Neutrophil (primary cell): ENCODE results near the gene SSNA1.

Experiments
- H3K27ac ChIP-seq: fragments of 200-600 bp; sonication (generic); 2 replicates; pipeline ENCODE4 v1.5.1; 2016; ENCODE audit warnings: mild to moderate bottlenecking, moderate library complexity
- H3K27me3 ChIP-seq: fragments of 200-600 bp; sonication (generic); 2 replicates; pipeline ENCODE4 v1.6.0; 2016; ENCODE audit warnings: mild to moderate bottlenecking
- H3K36me3 ChIP-seq: fragments of 200-600 bp; sonication (generic); 2 replicates; pipeline ENCODE4 v1.5.1; 2017
- H3K4me1 ChIP-seq, 2 experiments: fragments of 200-600 bp in 1 of 2; sonication (generic) in 1 of 2; 1 replicate in 1 of 2; 2 replicates in 1 of 2; pipeline versions ENCODE4 v1.5.1 to v1.6.1; 2013 to 2016; ENCODE audit warnings: low read depth in 1 of 2, low read length in 1 of 2, mild to moderate bottlenecking in 1 of 2, moderate library complexity in 1 of 2; ENCODE audit not compliant: control insufficient read depth in 1 of 2, insufficient read depth in 1 of 2
- H3K4me3 ChIP-seq, 2 experiments: fragments of 200-600 bp in 1 of 2; sonication (generic) in 1 of 2; 1 replicate in 1 of 2; 2 replicates in 1 of 2; pipeline ENCODE4 v1.5.1; 2013 to 2016; ENCODE audit warnings: low read depth in 1 of 2, low read length in 1 of 2, mild to moderate bottlenecking in 1 of 2, moderate library complexity in 1 of 2
- H3K9me3 ChIP-seq: fragments of 200-600 bp; sonication (generic); 2 replicates; pipeline ENCODE4 v1.5.1; 2016
- TF ChIP-seq, protein P1 (sequence below): fragments of 200-600 bp; sonication (generic); IDR thresholded peaks from 2 replicates; pipeline ENCODE4 v1.5.1; 2016; ENCODE audit warnings: antibody characterized with exemption

Gene SSNA1

DNA sequence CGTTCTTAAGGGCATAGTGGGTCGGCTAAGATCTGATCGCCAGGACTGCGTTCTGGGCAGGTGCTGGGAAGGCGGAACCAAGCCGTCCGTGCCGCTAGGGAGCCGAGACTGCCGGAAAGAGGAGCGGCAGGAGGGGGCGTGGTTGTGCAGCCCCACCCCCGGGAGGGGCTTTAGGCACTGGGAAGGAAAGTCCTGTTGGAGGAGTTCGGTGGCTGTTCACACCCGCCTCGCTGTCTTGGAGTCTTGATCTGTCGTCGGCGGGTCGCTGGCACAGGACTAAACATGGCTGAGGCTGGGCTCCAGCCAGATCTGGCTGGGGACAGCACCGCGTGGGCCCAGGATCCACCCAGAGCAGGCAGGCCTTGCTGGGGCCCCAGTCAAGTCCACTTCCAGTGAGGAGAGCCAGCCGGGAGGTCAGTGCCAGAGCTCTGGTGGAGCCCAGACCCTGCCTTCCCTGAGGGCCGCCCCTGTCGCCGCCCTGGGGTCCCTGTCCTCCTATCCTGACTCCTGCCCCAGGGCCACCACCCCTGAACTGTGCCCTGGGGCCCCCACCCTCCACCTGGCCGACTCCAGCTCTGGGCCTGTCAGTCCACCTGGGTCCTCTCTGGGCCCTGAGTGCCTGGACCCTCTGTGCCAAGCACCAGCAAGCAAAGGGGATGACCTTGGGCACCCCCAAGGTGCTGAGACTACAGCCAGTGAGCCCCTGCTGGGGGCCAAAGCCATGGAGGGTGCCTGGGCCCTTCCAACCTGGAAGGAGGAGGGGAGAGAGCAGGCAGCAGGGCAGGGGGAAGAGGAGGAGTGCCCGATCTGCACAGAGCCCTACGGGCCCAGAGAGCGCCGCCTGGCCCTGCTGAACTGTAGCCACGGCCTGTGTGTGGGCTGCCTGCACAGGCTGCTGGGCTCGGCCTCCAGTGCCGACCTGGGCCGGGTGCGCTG is 29.1 kb downstream of the SSNA1 start:
- Histone ChIP-seq H3K27ac (no peak overlapping the region), H3K4me3 (no peak overlapping the region), H3K4me1 (peaks cover 4 to 10% of the 10 kb centered on the region in 2 experiments), H3K9me3 (no peaks in the 10 kb centered on the region), H3K36me3 (peaks cover 60% of the 10 kb centered on the region), H3K27me3 (peaks cover 27% of the 10 kb centered on the region)
- TF ChIP-seq, protein P1, sequence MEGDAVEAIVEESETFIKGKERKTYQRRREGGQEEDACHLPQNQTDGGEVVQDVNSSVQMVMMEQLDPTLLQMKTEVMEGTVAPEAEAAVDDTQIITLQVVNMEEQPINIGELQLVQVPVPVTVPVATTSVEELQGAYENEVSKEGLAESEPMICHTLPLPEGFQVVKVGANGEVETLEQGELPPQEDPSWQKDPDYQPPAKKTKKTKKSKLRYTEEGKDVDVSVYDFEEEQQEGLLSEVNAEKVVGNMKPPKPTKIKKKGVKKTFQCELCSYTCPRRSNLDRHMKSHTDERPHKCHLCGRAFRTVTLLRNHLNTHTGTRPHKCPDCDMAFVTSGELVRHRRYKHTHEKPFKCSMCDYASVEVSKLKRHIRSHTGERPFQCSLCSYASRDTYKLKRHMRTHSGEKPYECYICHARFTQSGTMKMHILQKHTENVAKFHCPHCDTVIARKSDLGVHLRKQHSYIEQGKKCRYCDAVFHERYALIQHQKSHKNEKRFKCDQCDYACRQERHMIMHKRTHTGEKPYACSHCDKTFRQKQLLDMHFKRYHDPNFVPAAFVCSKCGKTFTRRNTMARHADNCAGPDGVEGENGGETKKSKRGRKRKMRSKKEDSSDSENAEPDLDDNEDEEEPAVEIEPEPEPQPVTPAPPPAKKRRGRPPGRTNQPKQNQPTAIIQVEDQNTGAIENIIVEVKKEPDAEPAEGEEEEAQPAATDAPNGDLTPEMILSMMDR = no peak

DNA sequence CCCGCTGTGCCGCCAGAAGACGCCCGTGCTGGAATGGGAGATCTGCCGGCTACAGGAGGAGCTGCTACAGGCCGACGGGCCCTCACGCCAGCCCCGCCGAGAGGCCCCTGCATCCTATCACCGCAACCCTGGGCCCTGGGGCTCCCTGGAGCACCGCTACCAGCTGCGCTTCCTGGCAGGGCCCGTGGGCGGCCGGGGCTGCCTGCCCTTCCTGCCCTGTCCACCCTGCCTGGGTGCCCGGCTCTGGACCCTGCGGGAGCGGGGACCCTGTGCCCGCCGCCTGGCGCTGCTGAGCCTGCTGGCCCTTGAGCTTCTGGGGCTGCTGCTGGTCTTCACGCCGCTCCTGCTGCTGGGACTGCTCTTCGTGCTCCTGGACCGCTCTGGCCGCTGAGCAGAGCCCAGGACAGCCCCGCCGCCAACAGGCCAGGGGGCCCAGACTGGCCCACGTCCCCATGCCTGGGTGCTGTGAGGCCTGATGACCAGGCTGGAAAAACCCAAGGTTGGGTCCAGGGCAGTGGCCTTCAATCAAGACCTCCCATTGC is 29.8 kb downstream of the SSNA1 start:
- TF ChIP-seq, protein P1 = no peak
- Histone ChIP-seq H3K4me3 (no peak overlapping the region), H3K4me1 (peaks cover 10 to 17% of the 10 kb centered on the region in 2 experiments), H3K27ac (no peak overlapping the region), H3K9me3 (no peaks in the 10 kb centered on the region), H3K36me3 (peaks cover 52% of the 10 kb centered on the region), H3K27me3 (peaks cover 33% of the 10 kb centered on the region)

DNA sequence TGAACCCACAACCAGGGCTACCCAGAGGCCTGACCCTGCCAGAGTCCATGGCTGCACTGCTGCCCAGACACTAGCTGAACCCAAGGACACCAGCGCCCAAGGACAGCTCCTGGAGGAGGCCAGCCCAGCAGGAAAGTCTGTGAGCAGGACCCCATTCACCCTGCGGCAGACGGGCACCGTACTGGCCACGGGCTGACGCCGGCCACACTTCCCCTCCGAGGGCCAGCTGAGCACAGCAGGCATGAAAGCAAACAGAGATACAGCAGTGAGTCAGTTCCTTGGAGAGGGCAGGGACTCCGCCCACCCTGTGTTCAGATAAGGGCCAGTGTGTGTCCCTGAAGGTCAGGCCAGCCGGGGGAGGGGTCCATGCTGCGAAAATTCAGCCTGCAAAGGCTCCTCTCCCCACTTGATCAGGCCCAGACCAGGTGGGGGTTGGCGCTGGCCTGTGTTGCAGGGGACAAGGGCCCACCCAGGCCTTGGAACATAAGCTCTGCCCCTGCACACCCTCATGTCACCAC is 30.3 kb downstream of the SSNA1 start:
- TF ChIP-seq, protein P1 = no peak
- Histone ChIP-seq H3K4me3 (no peak overlapping the region), H3K27ac (no peak overlapping the region)

DNA sequence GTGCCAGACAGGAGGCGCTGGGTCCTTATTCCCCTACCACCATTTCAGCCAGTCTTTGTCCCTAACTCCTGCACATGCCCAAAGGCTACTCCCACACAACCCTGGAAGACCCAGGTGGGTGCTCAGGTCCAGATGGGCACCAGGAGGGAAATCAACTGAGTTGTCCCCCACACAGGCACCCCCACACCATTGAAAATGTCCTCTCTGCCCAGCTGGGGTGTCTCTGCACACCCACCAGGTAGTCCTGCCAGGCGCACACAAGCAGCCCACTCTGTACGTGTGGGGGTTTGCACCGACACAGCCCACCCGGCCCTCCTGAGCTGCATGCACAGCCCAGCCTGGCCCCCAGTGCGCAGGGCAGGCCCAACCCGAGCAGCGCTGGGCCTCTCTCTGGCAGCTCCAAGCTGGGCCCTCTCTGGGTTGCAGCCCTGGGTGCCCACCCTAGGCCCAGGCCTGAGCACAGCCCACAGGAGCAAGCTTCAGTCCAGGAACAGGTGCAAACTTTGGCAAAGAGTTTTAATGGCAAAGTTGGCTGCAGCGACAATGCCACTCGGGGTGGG is 31.4 kb downstream of the SSNA1 start:
- Histone ChIP-seq H3K9me3 (no peaks in the 10 kb centered on the region), H3K27me3 (peaks cover 40% of the 10 kb centered on the region), H3K36me3 (peaks cover 37% of the 10 kb centered on the region), H3K4me3 (no peak overlapping the region), H3K27ac (no peak overlapping the region), H3K4me1 (peaks cover 15 to 30% of the 10 kb centered on the region in 2 experiments)
- TF ChIP-seq, protein P1 = no peak

More for the DNA sequence above, 30.3 kb downstream of the SSNA1 start:
- peaks cover 33% of the 10 kb centered on the region for H3K27me3 ChIP-seq
- peaks cover 12 to 20% of the 10 kb centered on the region in 2 experiments for H3K4me1 ChIP-seq
- H3K36me3 ChIP-seq = peaks cover 47% of the 10 kb centered on the region
- H3K9me3 ChIP-seq = no peaks in the 10 kb centered on the region

DNA sequence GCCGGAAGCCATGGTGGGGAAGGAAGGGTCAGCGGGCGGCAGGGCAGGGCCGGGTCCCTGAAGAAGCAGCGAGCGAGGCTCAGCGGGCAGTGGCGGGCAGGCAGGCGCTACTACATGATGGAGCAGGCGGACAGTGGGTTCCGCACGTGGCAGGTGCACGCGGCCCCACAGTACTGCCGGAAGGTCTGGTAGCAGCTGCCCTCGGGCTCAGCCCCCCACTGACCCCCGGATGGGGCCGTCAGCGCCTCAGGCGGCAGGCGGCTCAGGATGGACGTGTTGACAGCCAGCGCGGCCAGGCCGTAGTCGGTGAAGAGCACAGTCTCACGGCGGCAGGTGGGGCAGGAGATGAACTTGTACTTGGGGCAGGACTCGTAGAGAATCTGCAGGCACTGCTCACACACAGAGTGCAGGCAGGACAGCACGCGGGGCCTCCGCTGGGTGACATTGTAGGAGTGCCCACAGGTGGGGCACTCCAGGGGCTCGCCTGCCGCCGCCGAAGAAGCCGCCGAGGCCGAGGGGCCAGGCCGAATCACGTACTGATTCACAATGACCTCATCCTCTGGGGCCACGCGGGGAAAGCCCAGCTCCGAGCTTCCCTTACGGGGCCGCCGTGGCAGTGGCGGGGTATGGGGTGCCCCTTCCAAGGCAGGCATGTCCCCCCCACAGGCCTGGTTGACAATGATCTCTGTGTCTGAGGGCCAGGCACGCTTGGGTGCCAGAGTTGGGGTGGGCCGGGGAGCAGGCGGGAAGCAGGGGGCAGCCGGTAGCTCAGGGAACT is 32.0 kb downstream of the SSNA1 start:
- TF ChIP-seq, protein P1 = no peak
- Histone ChIP-seq H3K27ac (no peak overlapping the region), H3K27me3 (peaks cover 46% of the 10 kb centered on the region), H3K36me3 (peaks cover 30% of the 10 kb centered on the region), H3K9me3 (no peaks in the 10 kb centered on the region), H3K4me3 (no peak overlapping the region), H3K4me1 (peaks cover 15 to 30% of the 10 kb centered on the region in 2 experiments)
